ENCODE data around the gene TNPO3.

The TNPO3 gene

GRCh38 chr7:128939075-128939860 is 115.6 kb downstream of the TNPO3 start:
- H3K4me3 ChIP-seq (ENCODE audit: low read depth, low read length), result peak overlapping the region; percentile 83
- no peak for TF ChIP-seq CTCF (IDR thresholded peaks at IDR 0.05; ENCODE audit: insufficient read depth, low read depth, low read length, missing control alignments)
- DNase-seq (ENCODE audit: low read depth), result peak; percentile 85

GRCh38 chr7:128938544-128939074 is 116.3 kb downstream of the TNPO3 start:
- peak; percentile 31 for DNase-seq (ENCODE audit: low read depth)
- TF ChIP-seq CTCF (IDR thresholded peaks at IDR 0.05; ENCODE audit: insufficient read depth, low read depth, low read length, missing control alignments), result no peak
- peak overlapping the region; percentile 83 for H3K4me3 ChIP-seq (ENCODE audit: low read depth, low read length)

- peak within 1 kb of the TSS; percentile 83 for H3K4me3 ChIP-seq (ENCODE audit: low read depth, low read length)
- TF ChIP-seq CTCF (IDR thresholded peaks at IDR 0.05; ENCODE audit: insufficient read depth, low read depth, low read length, missing control alignments), result no peak
- DNase-seq (ENCODE audit: low read depth), result peak; percentile 84
Measured at GRCh38 chr7:128937647-128938543, 117.0 kb downstream of the TNPO3 start, which contains the start of gene IRF5. Gene IRF5, plus strand, starts transcription at chr7:128937927. Its CDS starts 4,155 bp downstream, at chr7:128942082.

GRCh38 chr7:128937271-128937646 is 117.7 kb downstream of the TNPO3 start:
- peak overlapping the region; percentile 83 for H3K4me3 ChIP-seq (ENCODE audit: low read depth, low read length)
- DNase-seq (ENCODE audit: low read depth), result no peak
- TF ChIP-seq CTCF (IDR thresholded peaks at IDR 0.05; ENCODE audit: insufficient read depth, low read depth, low read length, missing control alignments), result no peak

GRCh38 chr7:128936798-128937197 is 118.1 kb downstream of the TNPO3 start:
- DNase-seq (ENCODE audit: low read depth), result peak; percentile 30
- TF ChIP-seq CTCF (IDR thresholded peaks at IDR 0.05; ENCODE audit: insufficient read depth, low read depth, low read length, missing control alignments), result no peak
- H3K4me3 ChIP-seq (ENCODE audit: low read depth, low read length), result peak overlapping the region; percentile 83

- peak; percentile 46 for DNase-seq (ENCODE audit: low read depth)
- TF ChIP-seq CTCF (IDR thresholded peaks at IDR 0.05; ENCODE audit: insufficient read depth, low read depth, low read length, missing control alignments), result no peak
- H3K4me3 ChIP-seq (ENCODE audit: low read depth, low read length), result peak overlapping the region; percentile 83
Measured at GRCh38 chr7:128935342-128935730, 119.6 kb downstream of the TNPO3 start.
